Measurements from ENCODE around the gene HTRA3.

Gene HTRA3

GRCh38 chr4:8282742-8283141, 13.2 kb downstream of the HTRA3 start:
- no peak for DNase-seq

DNA sequence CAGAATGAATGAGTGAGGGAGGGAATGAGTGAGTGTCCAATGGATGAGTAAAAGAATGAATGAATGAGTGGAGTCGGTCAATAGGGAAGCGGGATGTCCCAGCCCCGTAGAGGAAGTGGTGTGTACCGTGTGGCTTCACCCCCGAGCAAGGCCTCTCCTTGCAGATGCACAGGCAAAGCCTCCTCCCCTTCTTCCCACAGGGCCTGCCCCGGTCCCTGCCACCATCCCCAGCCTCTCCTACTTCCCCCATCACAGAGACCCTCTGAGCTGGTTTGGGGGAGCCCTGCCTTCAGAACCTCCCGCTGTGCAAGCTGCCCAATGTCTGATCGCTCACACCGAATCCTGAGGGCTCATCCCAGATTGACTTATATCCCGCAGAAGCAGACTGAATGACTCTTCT, 13.6 kb downstream of the HTRA3 start:
- DNase-seq = no peak

DNA sequence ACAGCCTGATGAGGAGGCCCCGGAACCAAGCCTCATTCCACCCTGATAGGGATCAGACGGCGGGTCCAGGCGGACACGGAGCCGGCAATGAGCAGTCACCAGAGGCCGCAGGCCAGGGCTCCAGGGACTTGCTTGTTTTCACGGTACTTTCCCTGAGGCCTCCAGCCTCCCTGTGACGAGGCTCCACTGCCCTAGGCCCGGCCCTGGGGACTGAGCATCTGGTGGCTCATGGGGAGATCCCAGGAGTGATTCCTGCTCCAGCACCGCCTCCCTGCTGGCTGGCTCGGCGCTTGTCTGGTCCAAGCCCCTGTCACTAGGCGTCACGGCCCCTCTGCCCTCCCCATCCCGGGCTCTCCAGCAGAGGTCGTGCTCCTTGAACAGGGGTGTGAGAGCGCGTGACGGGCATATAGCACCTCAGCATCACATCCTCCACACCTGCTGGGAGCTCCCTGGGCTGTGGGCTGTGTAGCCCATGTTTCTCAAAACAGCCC, 14.1 kb downstream of the HTRA3 start:
- DNase-seq = no peak

GRCh38 chr4:8284391-8284790, 14.8 kb downstream of the HTRA3 start:
- DNase-seq = no peak

GRCh38 chr4:8285143-8285975, 15.8 kb downstream of the HTRA3 start:
- no peak for DNase-seq

DNA sequence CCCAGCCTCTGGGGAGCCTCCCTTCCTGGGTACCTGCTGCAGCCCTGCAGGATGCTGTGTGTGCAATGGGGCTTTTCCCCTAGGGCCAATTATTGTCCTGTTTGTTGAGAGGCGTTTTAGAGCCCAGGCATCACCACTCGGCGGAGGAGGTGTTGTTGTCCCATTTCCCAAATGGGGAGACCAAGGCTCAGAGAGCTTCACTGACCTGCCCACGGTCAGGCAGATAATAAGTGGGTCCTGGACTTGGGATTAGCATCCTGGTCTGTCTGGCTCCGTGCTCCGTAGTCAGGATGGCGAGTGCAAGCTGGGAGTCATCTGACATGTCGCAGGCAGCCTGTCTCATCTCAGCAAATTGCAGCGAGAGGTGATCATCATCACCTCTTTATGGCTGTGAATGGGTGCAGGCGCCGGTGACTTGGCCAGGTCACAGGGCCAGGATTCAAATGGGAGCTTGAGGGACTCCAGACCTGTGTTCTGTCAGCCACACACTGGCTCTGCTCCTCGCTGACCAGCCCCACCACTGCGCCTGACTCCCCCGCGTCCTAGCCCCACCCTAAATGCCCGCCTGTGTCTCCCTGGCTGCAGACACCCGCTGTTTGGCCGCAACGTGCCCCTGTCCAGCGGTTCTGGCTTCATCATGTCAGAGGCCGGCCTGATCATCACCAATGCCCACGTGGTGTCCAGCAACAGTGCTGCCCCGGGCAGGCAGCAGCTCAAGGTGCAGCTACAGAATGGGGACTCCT, 16.6 kb downstream of the HTRA3 start:
- DNase-seq = no peak

- no peak for DNase-seq
Measured at GRCh38 chr4:8286719-8287342, 17.3 kb downstream of the HTRA3 start.

- no peak for DNase-seq
Measured at GRCh38 chr4:8287343-8288280, 18.1 kb downstream of the HTRA3 start.

DNA sequence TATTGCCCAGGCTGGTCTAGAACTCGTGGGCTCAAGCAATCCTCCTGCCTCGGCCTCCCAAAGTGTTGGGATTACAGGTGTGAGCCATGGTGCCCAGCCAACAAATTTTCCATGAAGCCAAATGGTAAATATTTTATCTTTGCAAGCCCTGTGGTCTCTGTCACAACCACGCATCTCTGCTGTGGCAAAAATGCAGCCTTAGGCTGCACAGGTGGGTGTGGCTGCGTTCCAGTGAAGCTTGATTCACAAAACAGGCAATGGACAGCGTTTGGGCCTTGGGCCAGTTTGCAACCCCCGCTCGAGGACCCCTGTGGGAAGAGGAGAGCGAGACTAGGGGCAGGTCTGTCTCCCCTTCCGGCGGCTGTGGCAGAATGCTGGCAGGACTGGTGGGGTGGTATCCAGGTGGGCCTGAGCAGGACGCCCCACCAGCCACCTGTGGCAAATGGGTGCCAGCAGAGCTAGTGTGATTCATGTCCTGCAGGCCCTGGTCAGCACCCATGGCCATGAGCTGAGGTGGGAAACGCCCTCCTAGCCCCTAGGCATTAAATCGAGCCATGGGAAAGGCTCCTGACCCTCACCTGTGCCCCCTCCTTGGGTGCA, 19.7 kb downstream of the HTRA3 start:
- DNase-seq = no peak

DNA sequence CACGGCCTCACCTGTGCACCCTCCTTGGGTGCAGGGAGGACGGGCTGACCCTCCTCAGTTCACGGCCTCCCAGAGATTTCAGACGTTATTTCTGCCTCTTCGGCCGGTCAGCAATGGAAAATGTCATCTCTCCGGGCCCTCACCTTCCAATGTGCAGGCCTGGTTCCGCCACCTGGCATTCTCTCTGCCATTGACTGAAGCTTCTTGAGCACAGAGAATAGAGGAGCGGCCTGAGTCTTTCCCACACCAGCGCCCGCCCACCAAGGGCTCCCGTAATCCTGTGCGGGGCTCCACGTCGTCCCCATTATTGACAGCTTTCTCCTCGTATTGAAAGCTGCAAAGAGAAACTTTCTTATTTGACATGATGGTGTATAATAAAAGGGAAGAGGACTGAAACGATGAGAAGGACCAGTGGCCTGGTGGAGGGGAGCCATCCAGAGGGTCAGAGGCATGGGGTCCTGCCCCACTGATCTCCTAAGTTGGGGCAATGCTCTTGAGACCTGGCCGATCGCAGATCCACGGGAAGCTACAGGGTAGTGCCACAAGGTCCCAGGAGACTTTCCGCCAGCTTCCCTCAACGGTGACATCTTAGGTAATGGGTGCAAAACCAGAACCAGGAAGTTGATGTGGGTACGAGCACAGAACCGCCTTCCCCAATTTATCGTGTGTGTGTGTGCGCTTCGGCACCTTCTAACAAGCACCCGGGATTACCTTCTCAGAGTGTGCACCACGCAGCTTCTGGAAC, 20.6 kb downstream of the HTRA3 start:
- no peak for DNase-seq

GRCh38 chr4:8290701-8290970, 21.1 kb downstream of the HTRA3 start:
- DNase-seq = no peak

- DNase-seq = no peak
Measured at GRCh38 chr4:8291036-8291682, 21.6 kb downstream of the HTRA3 start.

DNA sequence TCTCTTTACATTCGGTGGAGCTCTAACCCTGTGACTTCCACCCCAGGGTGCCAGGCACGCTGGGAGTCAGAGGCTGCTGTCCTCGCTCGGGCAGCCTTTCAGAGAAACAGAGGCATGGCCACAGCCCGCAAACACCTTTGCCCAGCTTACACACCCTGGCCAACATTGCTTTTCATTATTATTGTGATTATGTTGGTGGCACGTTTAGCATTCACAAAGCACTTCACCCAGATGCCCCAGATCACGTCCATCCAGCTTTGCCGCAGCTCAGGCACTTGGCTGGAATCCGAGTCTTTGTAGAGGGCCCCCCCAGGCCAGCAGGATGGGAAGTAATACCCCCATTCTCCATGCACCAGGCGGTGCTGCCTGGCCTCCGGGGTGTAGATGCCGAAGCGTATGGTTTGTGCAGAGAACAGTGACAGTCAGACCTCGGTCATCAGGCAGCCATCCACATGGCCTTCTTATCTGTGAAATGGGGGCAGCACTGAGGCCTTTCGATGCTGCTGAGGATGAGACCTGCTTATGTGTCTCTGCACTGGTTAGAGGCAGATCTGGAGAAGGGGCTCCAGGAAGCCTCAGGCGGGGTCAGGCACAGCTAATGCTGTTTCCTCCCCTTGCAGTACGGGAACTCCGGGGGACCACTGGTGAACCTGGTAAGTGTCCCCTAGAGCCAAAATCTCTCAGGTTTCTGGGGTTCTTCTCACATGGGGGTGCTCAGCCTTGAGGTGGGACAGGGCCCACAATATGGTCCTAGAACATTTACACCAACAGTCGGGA, 22.3 kb downstream of the HTRA3 start:
- DNase-seq = no peak

DNA sequence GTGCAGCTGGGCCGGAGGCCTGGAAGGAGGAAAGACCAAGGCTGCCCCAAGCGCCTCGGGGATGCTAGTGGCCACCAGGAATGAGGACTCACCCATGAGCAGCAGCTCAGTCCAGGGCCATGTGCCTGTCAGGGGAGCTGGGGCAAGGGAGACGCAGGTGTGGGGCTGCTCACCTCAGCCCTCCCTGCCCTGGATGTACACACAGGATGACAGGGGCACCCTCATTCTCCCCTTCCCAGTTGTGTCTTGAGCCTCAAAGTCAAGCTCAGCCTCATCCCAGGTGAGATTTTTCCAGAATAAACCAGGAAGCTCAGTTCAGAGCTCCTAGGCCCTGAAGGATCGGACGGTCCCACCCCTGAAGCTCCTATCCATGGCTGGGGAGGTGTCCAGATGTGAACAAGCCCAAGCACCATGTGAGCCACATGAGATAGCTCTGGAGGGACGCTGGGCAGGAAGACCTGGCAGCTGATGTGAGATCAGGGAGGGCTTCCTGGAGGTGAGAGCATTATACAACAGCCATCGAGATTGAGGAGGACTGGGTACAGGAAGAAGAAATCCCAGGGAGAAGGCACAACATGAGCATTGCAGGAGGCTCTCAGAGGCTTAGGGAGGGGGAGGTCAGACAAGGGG, 23.0 kb downstream of the HTRA3 start:
- DNase-seq = no peak

DNA sequence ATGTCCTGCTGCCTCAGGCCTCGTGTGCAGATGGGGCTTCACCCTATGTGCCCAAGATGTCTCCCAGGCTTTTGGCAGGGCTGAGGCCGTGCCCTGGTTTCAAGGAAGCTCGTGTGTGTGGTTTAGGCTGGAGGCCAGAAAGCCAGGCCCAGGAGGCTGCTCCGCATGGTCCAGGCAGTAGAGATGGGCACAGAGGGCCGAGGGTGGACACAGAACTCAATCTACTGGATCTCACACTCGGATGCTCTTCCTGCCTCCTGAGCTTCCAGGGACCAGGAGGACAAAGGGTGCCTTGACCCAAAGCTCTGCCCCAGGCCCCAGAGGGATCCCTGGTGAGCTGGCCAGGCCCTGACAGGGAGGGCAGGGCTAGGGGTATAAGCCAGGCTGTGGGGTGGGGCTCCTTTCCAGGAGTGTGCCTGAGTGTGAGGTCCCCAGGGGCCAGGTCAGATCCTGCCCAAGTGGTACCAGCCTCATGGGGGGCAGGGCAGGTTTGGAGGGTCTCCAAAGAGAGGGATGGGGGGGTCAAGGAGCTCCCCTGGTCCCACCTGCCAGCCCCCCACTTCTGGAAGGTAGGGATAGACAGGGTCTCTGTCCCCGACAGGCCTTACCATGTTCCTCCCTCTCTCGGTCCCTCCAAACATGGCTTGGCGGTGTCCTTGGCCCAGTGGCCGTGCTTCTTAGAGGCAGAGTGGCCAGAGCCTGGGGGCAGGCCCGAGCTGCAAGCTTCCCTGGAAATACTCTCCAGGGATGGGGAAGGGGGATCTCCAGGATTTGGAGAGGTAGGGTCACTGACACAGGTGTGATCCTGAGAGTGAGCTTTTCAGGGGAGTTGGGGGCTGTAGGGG, 23.8 kb downstream of the HTRA3 start:
- no peak for DNase-seq

GRCh38 chr4:8294036-8294435, 24.5 kb downstream of the HTRA3 start:
- DNase-seq = no peak

- DNase-seq = no peak
Measured at GRCh38 chr4:8294775-8295174, 25.2 kb downstream of the HTRA3 start.

DNA sequence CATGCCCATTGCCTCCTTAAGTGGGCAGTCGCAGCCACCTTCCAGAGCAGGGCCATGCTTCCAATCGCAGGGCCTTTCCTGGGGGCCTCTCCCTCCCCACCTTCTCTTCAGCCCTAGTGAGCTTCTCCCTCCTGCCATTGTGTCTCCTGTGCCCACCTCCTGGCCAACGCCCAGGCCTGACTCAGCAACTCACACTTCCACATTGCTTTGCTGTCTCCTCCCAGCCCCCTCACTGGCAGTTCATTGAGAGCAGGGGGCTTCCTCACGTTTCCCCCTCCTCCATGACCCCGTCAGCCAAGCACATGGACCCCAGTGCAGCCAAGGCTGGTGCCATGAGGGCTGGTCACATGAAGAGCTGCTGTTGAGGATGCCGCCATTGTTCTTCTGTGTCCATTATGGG, 25.9 kb downstream of the HTRA3 start:
- DNase-seq = no peak

GRCh38 chr4:8296491-8296890, 26.9 kb downstream of the HTRA3 start:
- no peak for DNase-seq

All from activated CD8-positive, alpha-beta memory T cell treated with anti-CD3 and anti-CD28 coated beads for 24 hours (primary cell).